Karpas-422 (cell line): ENCODE results near the gene EGFL7. TPM values are rescaled to one million over a fixed set of nuclear protein-coding genes. Genes with fewer than 3 reads are reported as not detected.

Experiments used
- DNase-seq: peaks from one replicate; pipeline ENCODE4 v3.0.0-alpha.2; 2015
- H2AFZ ChIP-seq: fragments of 200-600 bp; sonication (generic); 2 replicates; pipeline ENCODE4 v1.6.1; 2014; ENCODE audit warnings: antibody characterized with exemption, low read length, mixed read lengths
- H3K27ac ChIP-seq: fragments of 200-600 bp; sonication (generic); 2 replicates; pipeline ENCODE4 v1.5.1; 2014; ENCODE audit warnings: mild to moderate bottlenecking, low read length, moderate library complexity
- H3K27me3 ChIP-seq: fragments of 200-600 bp; sonication (generic); 2 replicates; pipeline ENCODE4 v1.6.1; 2014; ENCODE audit warnings: low read length, mixed read lengths
- H3K36me3 ChIP-seq: fragments of 200-600 bp; sonication (generic); 2 replicates; pipeline ENCODE4 v1.6.1; 2014; ENCODE audit warnings: low read length, mixed read lengths; ENCODE audit not compliant: insufficient read depth
- H3K4me1 ChIP-seq: fragments of 200-600 bp; sonication (generic); 2 replicates; pipeline ENCODE4 v1.6.1; 2014; ENCODE audit warnings: mild to moderate bottlenecking, low read length, mixed read lengths
- H3K4me2 ChIP-seq: fragments of 200-600 bp; sonication (generic); 2 replicates; pipeline ENCODE4 v1.6.1; 2014; ENCODE audit warnings: low read length, low read depth, mild to moderate bottlenecking; ENCODE audit not compliant: poor library complexity, severe bottlenecking
- H3K4me3 ChIP-seq: fragments of 200-600 bp; sonication (generic); 2 replicates; pipeline ENCODE4 v1.5.1; 2014; ENCODE audit warnings: mild to moderate bottlenecking, antibody characterized with exemption, low read length, mixed read lengths
- H3K79me2 ChIP-seq: fragments of 200-600 bp; sonication (generic); 2 replicates; pipeline ENCODE4 v1.6.1; 2014; ENCODE audit warnings: mild to moderate bottlenecking, low read length, mixed read lengths
- H3K9ac ChIP-seq: fragments of 200-600 bp; sonication (generic); 2 replicates; pipeline ENCODE4 v1.6.0; 2014; ENCODE audit warnings: low read length
- H3K9me2 ChIP-seq: fragments of 200-600 bp; sonication (generic), shearing (Covaris generic); replicated peaks from 2 replicates; pipeline ENCODE4 v1.6.0; 2014; ENCODE audit warnings: mild to moderate bottlenecking, low read length, moderate library complexity; ENCODE audit not compliant: insufficient read depth
- H3K9me3 ChIP-seq: fragments of 300-700, 200-600 bp; sonication (generic); 2 replicates; pipeline ENCODE4 v1.6.1; 2014; ENCODE audit warnings: low read length, mixed read lengths
- H4K20me1 ChIP-seq: fragments of 200-600 bp; sonication (generic); 2 replicates; pipeline ENCODE4 v1.6.1; 2014; ENCODE audit warnings: mild to moderate bottlenecking, antibody characterized with exemption, low read length, low read depth; ENCODE audit not compliant: insufficient read depth
- total RNA-seq: library from RNA; depleted of rRNA; stranded (reverse); fragments of >200 nt; shearing (Covaris generic); gene quantifications from 2 replicates; pipeline ENCODE4 v1.2.3, GENCODE V29; 2014; ENCODE audit warnings: low replicate concordance

Gene EGFL7
- total RNA-seq, 1 experiment from 2014 or later, result not detected

DNA sequence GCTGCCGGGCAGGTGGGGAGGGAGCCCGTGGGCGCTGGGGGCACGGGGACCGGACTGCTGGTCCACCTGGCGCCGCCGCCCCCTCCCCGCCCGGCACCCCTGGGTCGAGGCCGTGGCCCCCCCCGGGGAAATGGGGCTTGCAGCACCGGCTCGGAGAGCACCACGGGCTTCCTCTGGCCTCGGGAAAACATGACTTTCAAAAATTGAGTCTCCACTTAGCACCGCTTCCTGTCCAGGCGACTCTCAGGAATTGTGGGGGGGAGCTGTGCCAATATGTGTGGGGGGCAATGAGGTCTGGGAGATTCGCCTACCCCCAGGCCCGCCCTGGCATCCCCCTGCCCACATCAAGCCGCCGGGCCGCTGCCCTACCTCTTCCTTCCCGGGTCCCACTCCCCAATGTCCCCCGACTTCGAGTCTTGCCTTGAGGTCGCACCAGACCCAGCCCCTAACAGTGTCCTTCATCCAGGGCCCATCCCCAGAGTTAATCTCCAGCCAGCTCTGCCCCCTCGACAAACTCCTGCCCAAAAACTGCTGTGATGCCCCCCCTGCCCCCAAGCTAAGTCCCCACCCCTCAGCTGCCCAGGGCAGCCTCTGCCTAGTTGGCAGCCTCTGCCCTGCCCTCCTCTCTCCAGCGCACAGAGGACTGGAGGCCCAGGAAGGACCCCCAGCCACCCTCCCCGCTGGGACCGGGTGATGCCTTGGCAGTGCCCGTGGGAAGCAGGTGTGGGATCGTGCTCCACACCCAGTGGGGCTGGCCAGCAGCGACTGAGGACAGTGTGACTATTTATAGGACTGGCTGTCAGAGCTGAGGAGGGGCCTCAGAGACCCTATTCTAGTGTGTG is 3.9 kb downstream of the EGFL7 start:
- Histone ChIP-seq H3K36me3 (no peaks in the 10 kb centered on the region), H3K4me3 (no peak overlapping the region), H3K9ac (no peak overlapping the region), H3K4me1 (peaks cover 4% of the 10 kb centered on the region; the same call in 1 of the 2 replicates), H3K9me3 (no peaks in the 10 kb centered on the region), H3K27me3 (no peaks in the 10 kb centered on the region), H3K27ac (no peak overlapping the region), H2AFZ (no peak overlapping the region), H3K9me2 (no peaks in the 10 kb centered on the region), H3K4me2 (no peak overlapping the region), H3K79me2 (no peaks in the 10 kb centered on the region), H4K20me1 (no peaks in the 10 kb centered on the region; the same call in 1 of the 2 replicates)
- DNase-seq, result no peak

GRCh38 chr9:136667214-136667939 is 4.7 kb downstream of the EGFL7 start:
- no peaks in the 10 kb centered on the region for H3K9me3 ChIP-seq
- H4K20me1 ChIP-seq, result peaks cover 4% of the 10 kb centered on the region; the same call in 1 of the 2 replicates
- H3K79me2 ChIP-seq, result no peaks in the 10 kb centered on the region
- no peak overlapping the region for H3K4me3 ChIP-seq
- DNase-seq, result no peak
- H2AFZ ChIP-seq, result no peak overlapping the region
- no peak overlapping the region for H3K9ac ChIP-seq
- no peaks in the 10 kb centered on the region for H3K27me3 ChIP-seq
- H3K27ac ChIP-seq, result no peak overlapping the region
- no peak overlapping the region for H3K4me2 ChIP-seq
- H3K9me2 ChIP-seq, result no peaks in the 10 kb centered on the region
- peaks cover 4% of the 10 kb centered on the region; the same call in 1 of the 2 replicates for H3K4me1 ChIP-seq
- no peaks in the 10 kb centered on the region for H3K36me3 ChIP-seq

DNA sequence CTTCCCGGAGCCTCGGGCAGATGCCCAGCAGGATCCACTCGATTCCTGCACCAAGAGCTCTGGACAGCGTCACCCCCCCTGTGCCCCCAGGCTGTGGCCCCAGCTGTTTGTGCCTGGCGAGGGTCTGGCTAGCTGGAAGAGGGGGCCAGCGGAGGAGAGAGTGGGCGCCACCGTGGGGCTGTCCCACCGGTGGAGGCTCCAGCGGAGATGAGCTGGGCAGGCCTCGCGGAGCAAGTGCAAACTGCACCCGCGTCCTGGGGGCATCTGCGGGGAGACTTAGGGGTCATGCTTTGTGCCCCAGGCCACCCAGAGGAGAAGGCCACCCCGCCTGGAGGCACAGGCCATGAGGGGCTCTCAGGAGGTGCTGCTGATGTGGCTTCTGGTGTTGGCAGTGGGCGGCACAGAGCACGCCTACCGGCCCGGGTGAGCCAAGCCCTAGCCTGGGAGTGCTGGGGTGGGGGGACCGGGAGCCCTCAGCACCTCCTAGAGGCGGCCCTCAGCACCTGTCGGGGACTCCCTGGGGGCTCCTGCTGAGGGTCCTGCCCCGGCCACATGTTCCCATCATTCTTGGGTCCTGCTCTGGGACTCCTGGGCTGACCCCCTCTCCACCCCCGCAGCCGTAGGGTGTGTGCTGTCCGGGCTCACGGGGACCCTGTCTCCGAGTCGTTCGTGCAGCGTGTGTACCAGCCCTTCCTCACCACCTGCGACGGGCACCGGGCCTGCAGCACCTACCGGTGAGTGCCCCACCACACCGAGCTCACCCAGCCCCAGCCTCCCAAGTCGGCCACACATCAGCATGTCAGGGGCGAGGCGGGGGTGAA is 5.4 kb downstream of the EGFL7 start:
- Histone ChIP-seq H2AFZ (no peak overlapping the region), H3K27ac (no peak overlapping the region), H3K9ac (no peak overlapping the region), H4K20me1 (peaks cover 4% of the 10 kb centered on the region; the same call in 1 of the 2 replicates), H3K9me2 (no peaks in the 10 kb centered on the region), H3K79me2 (no peaks in the 10 kb centered on the region), H3K9me3 (no peaks in the 10 kb centered on the region), H3K4me3 (no peak overlapping the region), H3K4me2 (no peak overlapping the region), H3K27me3 (no peaks in the 10 kb centered on the region), H3K4me1 (peaks cover 4% of the 10 kb centered on the region; the same call in 1 of the 2 replicates), H3K36me3 (no peaks in the 10 kb centered on the region)
- peak; percentile 65 for DNase-seq

DNA sequence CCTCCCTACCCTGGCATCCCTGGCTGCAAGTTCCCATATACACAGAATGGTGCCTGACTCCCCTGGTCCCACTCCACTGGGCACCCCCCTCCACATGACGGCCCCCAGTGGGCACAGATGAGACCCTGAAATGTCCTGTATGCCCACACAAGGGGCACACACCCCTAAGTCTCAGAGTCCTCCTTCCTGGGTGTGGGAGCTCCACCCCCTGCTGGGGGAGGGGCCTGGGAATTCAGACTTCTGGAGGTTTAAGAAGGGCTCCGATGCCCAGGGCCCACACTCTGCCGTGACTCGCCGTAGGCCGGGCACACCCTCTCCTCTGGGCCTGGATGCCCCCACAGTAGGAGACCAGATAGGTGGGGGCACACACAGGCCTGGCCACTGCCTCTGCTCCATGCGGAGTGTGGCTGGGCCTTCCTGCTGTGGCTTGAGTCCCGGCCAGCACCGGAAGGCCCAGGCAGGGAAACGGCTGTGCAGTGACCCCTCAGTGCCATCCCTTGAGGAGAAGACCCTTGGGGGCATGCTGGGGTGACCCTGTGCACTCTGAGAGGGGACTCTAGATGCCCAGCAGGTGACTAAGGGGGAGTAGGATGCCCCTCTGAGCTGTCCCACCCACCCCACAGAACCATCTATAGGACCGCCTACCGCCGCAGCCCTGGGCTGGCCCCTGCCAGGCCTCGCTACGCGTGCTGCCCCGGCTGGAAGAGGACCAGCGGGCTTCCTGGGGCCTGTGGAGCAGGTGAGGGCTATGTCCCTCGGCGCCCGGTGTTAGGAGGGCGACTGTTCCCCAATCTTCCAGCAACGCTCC is 6.5 kb downstream of the EGFL7 start:
- DNase-seq, result peak; percentile 65
- no peak overlapping the region for H3K4me3 ChIP-seq
- no peak overlapping the region for H3K27ac ChIP-seq
- no peaks in the 10 kb centered on the region for H3K9me2 ChIP-seq
- no peaks in the 10 kb centered on the region for H3K27me3 ChIP-seq
- no peaks in the 10 kb centered on the region for H3K9me3 ChIP-seq
- no peaks in the 10 kb centered on the region for H3K36me3 ChIP-seq
- H2AFZ ChIP-seq, result no peak overlapping the region
- H3K79me2 ChIP-seq, result no peaks in the 10 kb centered on the region
- H3K9ac ChIP-seq, result no peak overlapping the region
- peaks cover 4% of the 10 kb centered on the region; the same call in 1 of the 2 replicates for H4K20me1 ChIP-seq
- H3K4me2 ChIP-seq, result no peak overlapping the region
- H3K4me1 ChIP-seq, result peaks cover 4% of the 10 kb centered on the region; the same call in 1 of the 2 replicates

GRCh38 chr9:136669791-136670464 is 7.2 kb downstream of the EGFL7 start:
- Histone ChIP-seq H2AFZ (no peak overlapping the region), H3K4me3 (no peak overlapping the region), H3K9ac (no peak overlapping the region), H3K9me3 (no peaks in the 10 kb centered on the region), H3K36me3 (no peaks in the 10 kb centered on the region), H3K27me3 (no peaks in the 10 kb centered on the region), H3K79me2 (no peaks in the 10 kb centered on the region), H3K4me2 (no peak overlapping the region), H4K20me1 (peaks cover 4% of the 10 kb centered on the region; the same call in 1 of the 2 replicates), H3K9me2 (no peaks in the 10 kb centered on the region), H3K27ac (no peak overlapping the region), H3K4me1 (peaks cover 4% of the 10 kb centered on the region; the same call in 1 of the 2 replicates)
- DNase-seq, result no peak

DNA sequence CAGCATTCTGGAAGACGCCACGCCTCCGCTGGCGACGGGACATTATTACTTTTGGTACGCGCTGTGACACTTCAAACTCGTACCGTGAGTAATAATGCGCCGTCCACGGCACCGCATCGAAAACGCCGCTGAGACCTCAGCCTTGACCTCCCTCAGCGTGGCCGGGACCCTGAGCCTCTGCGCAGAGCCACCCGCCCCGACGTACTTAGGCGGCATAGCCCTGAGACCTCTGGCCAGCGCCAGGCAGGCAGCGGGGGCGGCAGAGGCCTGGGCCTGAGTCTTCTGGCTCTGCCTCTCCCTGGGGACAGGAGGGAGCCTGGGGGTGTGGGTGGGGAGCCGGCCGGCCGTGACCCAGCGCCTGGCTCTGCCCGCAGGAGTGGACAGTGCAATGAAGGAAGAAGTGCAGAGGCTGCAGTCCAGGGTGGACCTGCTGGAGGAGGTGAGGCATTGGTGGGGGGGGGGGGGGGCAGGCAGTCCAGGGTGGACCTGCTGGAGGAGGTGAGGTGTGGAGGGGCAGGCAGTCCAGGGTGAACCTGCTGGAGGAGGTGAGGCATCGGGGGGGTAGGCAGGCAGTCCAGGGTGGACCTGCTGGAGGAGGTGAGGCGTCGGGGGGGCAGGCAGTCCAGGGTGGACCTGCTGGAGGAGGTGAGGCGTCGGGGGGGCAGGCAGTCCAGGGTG is 8.0 kb downstream of the EGFL7 start:
- Histone ChIP-seq H3K27me3 (no peaks in the 10 kb centered on the region), H3K9me2 (no peaks in the 10 kb centered on the region), H2AFZ (no peak overlapping the region), H3K4me1 (peaks cover 4% of the 10 kb centered on the region; the same call in 1 of the 2 replicates), H3K9ac (no peak overlapping the region), H3K4me2 (no peak overlapping the region), H3K79me2 (no peaks in the 10 kb centered on the region), H3K4me3 (no peak overlapping the region), H3K9me3 (no peaks in the 10 kb centered on the region), H3K27ac (no peak overlapping the region), H3K36me3 (no peaks in the 10 kb centered on the region), H4K20me1 (peaks cover 4% of the 10 kb centered on the region; the same call in 1 of the 2 replicates)
- peak; percentile 49 for DNase-seq

DNA sequence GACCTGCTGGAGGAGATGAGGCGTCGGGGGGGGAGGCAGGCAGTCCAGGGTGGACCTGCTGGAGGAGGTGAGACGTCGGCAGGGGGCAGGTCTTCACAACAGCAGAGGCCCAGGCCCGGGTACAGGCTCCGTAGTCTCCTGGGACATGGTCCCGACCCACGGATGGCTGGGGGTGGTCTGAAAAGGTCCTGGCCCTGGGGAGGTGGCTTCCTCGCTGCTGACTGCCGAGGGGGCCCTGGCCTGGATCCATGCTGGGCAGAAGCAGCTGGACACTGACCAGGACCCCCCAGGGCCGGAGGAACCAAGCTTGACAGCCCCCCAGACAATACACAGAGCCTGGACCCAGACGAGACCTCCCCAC is 8.5 kb downstream of the EGFL7 start:
- Histone ChIP-seq H3K9me2 (no peaks in the 10 kb centered on the region), H3K36me3 (no peaks in the 10 kb centered on the region), H3K79me2 (no peaks in the 10 kb centered on the region), H3K9ac (no peak overlapping the region), H3K4me2 (no peak overlapping the region), H3K4me1 (peaks cover 4% of the 10 kb centered on the region; the same call in 1 of the 2 replicates), H3K4me3 (no peak overlapping the region), H3K27ac (no peak overlapping the region), H2AFZ (no peak overlapping the region), H3K27me3 (no peaks in the 10 kb centered on the region), H3K9me3 (no peaks in the 10 kb centered on the region), H4K20me1 (peaks cover 4% of the 10 kb centered on the region; the same call in 1 of the 2 replicates)
- DNase-seq, result no peak
